ENCODE data around the gene DLAT. TPM values are rescaled to one million over a fixed set of nuclear protein-coding genes. Genes with fewer than 3 reads are reported as not detected.

DLAT gene
- total RNA-seq, 1 donor from 2014 or later, result 25.0 TPM

DNA sequence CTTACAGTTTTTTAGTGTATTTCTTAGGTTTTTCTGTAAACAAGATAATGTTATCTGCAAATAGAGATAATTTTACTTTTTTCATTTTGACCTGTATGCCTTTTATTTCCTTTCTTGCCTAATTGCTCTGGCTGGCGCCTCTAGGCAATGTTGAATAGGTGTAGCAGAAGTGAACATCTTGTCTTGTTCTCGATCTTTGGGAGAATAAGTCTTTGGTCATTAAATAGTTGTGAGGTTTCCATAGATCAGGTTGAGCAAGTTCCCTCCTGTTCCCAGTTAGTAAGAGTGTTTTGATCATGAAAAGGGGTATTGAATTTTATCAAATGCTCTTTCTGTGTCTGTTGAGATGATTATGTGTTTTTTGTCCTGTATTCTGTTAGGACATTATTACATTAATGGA lies 24.6 kb downstream of the DLAT start:
- Mint-ChIP-seq H3K4me3 (no peak overlapping the region), H3K36me3 (peaks cover 76% of the 10 kb centered on the region), H3K27me3 (ENCODE audit: low read depth) (no peaks in the 10 kb centered on the region), H3K9me3 (peaks cover 12% of the 10 kb centered on the region), H3K27ac (no peak overlapping the region), H3K4me1 (no peaks in the 10 kb centered on the region)
- no peak for DNase-seq (ENCODE audit: low spot score in 2 of 2, unreplicated experiment in 2 of 2)
- TF ChIP-seq, protein P1, sequence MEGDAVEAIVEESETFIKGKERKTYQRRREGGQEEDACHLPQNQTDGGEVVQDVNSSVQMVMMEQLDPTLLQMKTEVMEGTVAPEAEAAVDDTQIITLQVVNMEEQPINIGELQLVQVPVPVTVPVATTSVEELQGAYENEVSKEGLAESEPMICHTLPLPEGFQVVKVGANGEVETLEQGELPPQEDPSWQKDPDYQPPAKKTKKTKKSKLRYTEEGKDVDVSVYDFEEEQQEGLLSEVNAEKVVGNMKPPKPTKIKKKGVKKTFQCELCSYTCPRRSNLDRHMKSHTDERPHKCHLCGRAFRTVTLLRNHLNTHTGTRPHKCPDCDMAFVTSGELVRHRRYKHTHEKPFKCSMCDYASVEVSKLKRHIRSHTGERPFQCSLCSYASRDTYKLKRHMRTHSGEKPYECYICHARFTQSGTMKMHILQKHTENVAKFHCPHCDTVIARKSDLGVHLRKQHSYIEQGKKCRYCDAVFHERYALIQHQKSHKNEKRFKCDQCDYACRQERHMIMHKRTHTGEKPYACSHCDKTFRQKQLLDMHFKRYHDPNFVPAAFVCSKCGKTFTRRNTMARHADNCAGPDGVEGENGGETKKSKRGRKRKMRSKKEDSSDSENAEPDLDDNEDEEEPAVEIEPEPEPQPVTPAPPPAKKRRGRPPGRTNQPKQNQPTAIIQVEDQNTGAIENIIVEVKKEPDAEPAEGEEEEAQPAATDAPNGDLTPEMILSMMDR (IDR thresholded peaks at IDR 0.05; ENCODE audit: unreplicated experiment), result no peak

DNA sequence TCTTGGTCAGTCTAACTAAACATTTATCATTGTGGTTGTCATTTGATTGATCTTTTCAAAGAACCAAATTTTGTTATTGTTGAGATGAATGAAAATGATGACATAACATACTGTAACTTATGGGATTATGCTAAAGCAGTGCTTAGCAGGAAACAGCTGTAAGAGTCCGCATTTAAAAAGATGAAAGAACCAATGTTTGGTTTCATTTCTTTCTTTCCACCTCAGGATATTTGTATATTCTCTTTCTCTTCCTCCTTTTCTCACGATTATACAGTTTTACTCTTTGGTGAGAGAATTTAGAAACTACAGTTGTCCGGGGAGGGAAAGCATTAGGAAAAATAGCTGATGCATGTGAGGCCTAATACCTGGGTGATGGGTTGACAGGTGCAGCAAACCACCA lies 25.5 kb downstream of the DLAT start:
- TF ChIP-seq, protein P1 (IDR thresholded peaks at IDR 0.05; ENCODE audit: unreplicated experiment), result no peak
- peaks cover 73% of the 10 kb centered on the region for H3K36me3 Mint-ChIP-seq
- H3K27ac Mint-ChIP-seq, result no peak overlapping the region
- no peak overlapping the region for H3K4me3 Mint-ChIP-seq
- DNase-seq (ENCODE audit: low spot score in 2 of 2, unreplicated experiment in 2 of 2), result no peak
- peaks cover 12% of the 10 kb centered on the region for H3K9me3 Mint-ChIP-seq
- H3K27me3 Mint-ChIP-seq (ENCODE audit: low read depth), result no peaks in the 10 kb centered on the region
- no peaks in the 10 kb centered on the region for H3K4me1 Mint-ChIP-seq

DNA sequence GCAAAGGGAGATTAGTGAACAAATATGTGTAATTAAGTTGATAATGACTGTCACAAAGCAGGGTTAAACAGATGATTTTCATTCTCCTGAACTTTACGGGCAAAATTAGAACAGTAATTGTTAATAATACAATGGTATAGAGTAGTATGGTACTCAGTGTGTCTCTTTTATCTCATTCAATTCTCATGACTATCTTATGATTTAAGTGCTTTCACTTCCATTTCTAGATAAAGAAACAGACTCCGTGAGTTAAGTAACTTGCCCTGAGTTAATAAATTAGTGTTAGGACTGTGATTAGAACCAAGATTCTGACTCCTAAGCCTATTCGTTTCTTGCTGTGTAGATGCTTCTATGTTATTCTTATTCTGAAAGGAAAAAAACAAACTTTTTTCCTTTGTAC lies 26.6 kb downstream of the DLAT start:
- no peak overlapping the region for H3K4me3 Mint-ChIP-seq
- DNase-seq (ENCODE audit: low spot score in 2 of 2, unreplicated experiment in 2 of 2), result no peak
- H3K9me3 Mint-ChIP-seq, result peaks cover 12% of the 10 kb centered on the region
- H3K4me1 Mint-ChIP-seq, result no peaks in the 10 kb centered on the region
- no peak overlapping the region for H3K27ac Mint-ChIP-seq
- H3K36me3 Mint-ChIP-seq, result peaks cover 70% of the 10 kb centered on the region
- TF ChIP-seq, protein P1 (IDR thresholded peaks at IDR 0.05; ENCODE audit: unreplicated experiment), result no peak
- no peaks in the 10 kb centered on the region for H3K27me3 Mint-ChIP-seq (ENCODE audit: low read depth)

DNA sequence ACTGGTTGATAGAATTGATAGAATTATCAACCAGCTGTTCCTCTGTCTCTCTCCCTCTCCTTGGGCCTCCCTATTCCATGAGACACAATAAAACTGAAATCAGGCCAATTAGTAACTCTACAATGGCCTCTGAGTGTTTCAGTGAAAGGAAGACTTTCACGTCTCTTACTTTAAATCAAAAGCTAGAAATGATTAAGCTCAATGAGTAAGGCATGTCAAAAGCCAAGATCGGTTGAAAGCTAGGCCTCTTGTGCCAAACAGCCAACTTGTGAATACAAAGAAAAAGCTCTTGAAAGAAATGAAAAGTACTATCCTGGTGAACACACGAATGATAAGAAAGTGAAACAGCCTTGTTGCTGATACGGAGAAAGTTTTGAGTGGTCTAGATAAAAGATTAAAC lies 32.0 kb downstream of the DLAT start:
- no peak overlapping the region for H3K4me3 Mint-ChIP-seq
- TF ChIP-seq, protein P1 (IDR thresholded peaks at IDR 0.05; ENCODE audit: unreplicated experiment), result no peak
- H3K9me3 Mint-ChIP-seq, result no peaks in the 10 kb centered on the region
- H3K4me1 Mint-ChIP-seq, result no peaks in the 10 kb centered on the region
- no peak for DNase-seq (ENCODE audit: low spot score in 2 of 2, unreplicated experiment in 2 of 2)
- no peak overlapping the region for H3K27ac Mint-ChIP-seq
- H3K36me3 Mint-ChIP-seq, result peaks cover 39% of the 10 kb centered on the region
- no peaks in the 10 kb centered on the region for H3K27me3 Mint-ChIP-seq (ENCODE audit: low read depth)

DNA sequence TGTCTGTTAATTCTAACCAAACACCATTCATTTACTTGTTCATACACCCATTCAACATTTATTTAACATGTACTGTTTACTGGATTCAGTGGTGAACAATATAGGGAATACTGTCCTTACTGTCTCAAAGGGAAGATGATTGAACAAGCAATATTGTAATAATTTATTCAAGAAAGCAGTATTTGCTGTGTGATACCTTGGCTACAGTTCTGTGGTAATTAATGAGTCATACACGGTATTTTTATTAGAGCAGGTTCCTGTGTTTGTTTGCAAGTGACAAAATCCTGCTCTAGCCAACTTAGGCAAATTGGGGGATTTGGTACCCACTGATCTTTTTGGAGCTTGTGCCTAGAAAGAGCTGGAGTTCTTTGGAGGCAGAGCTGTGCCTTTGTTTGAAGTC lies 32.9 kb downstream of the DLAT start:
- no peaks in the 10 kb centered on the region for H3K4me1 Mint-ChIP-seq
- DNase-seq (ENCODE audit: low spot score in 2 of 2, unreplicated experiment in 2 of 2), result no peak
- no peak overlapping the region for H3K4me3 Mint-ChIP-seq
- H3K36me3 Mint-ChIP-seq, result peaks cover 33% of the 10 kb centered on the region
- TF ChIP-seq, protein P1 (IDR thresholded peaks at IDR 0.05; ENCODE audit: unreplicated experiment), result no peak
- H3K27ac Mint-ChIP-seq, result no peak overlapping the region
- H3K9me3 Mint-ChIP-seq, result no peaks in the 10 kb centered on the region
- H3K27me3 Mint-ChIP-seq (ENCODE audit: low read depth), result no peaks in the 10 kb centered on the region

DNA sequence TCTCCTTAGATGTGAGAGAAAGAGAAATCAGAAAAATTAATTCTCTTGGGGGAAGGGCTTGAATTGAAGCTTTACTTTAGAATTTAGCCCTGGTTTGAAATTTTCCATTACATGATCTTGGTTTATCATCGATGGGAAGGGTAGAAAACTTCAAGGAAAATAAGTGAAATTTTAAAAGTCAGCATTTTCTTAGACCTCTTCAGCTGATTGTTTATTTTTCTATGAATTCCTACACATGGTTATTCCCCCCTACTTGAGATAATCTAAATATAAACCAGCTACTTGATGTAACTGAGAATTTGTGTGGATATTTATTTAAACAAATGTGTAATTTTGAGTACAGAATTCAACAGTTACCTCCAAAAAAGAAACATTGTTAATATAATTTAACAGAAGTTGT lies 37.7 kb downstream of the DLAT start:
- Mint-ChIP-seq H3K27ac (no peak overlapping the region), H3K4me3 (no peak overlapping the region), H3K36me3 (peaks cover 7% of the 10 kb centered on the region), H3K27me3 (ENCODE audit: low read depth) (no peaks in the 10 kb centered on the region), H3K4me1 (no peaks in the 10 kb centered on the region), H3K9me3 (no peaks in the 10 kb centered on the region)
- TF ChIP-seq, protein P1 (IDR thresholded peaks at IDR 0.05; ENCODE audit: unreplicated experiment), result no peak
- no peak for DNase-seq (ENCODE audit: low spot score in 2 of 2, unreplicated experiment in 2 of 2)

All from mesothelial cell of epicardium (in vitro differentiated cells).